Psoas muscle (tissue), 8 donors: ENCODE results near the gene RCOR2. TPM values are rescaled to one million over a fixed set of nuclear protein-coding genes. Genes with fewer than 3 reads are reported as not detected.
"Not testable (repeated sequence)": the region's sequence is repeated elsewhere in the genome, so short reads cannot be mapped to it uniquely, and the experiment has no call there.

Experiments
- ATAC-seq, 4 donors: fragments of 200-7000 bp; cut with Tn5 transposase; one replicate each; pipeline ENCODE4 v1.9.1; 2020; ENCODE audit warnings: moderate library complexity in 3 of 4, mild to moderate bottlenecking in 2 of 4
- DNase-seq, 2 donors: peaks; one replicate each; pipeline ENCODE4 v3.0.0-alpha.2; 2020
- H3K27ac ChIP-seq: fragments of 200-600 bp; one replicate; pipeline ENCODE4 v1.8.0; 2022
- H3K27me3 ChIP-seq, 3 donors: fragments of 200-600 bp in 1 of 3; one replicate each; pipeline versions ENCODE4 v1.6.1 to v1.8.0; 2013 to 2022; ENCODE audit warnings: low read length in 2 of 3, mild to moderate bottlenecking in 2 of 3, moderate library complexity in 1 of 3; ENCODE audit not compliant: insufficient read depth in 3 of 3
- H3K36me3 ChIP-seq, 2 donors: fragments of 200-600 bp in 1 of 2; one replicate each; pipeline versions ENCODE4 v1.6.1 to v1.8.0; 2013 to 2022; ENCODE audit warnings: low read depth in 1 of 2, mild to moderate bottlenecking in 1 of 2, moderate library complexity in 1 of 2; ENCODE audit not compliant: insufficient read depth in 1 of 2
- H3K4me1 ChIP-seq: fragments of 200-600 bp; one replicate; pipeline ENCODE4 v1.8.0; 2022
- H3K4me3 ChIP-seq: fragments of 200-600 bp; one replicate; pipeline ENCODE4 v1.8.0; 2022; ENCODE audit warnings: mild to moderate bottlenecking
- H3K9me3 ChIP-seq: fragments of 200-600 bp; one replicate; pipeline ENCODE4 v1.8.0; 2022
- WGBS, 3 donors: extraction: QIAGEN DNeasy Blood & Tissue Kit; methylation state at CpG; one replicate each; pipeline versions ENCODE4 v1.1.6 to v1.1.7; 2013; 5-methylcytosine and 5-hydroxymethylcytosine counted together
- intact Hi-C, 2 donors: fragments of 100-400 bp; cut with DNase I; formaldehyde crosslinking; loops; one replicate each; pipeline versions ENCODE4 v1.11.0 to v1.14.2; 2022
- polyA plus RNA-seq, 3 donors: library from polyadenylated mRNA; stranded (reverse); fragments of 200-250 nt; gene quantifications; one replicate each; pipeline ENCODE4 v1.2.3, GENCODE V29; 2013
- total RNA-seq, 4 donors: library from RNA; stranded (reverse); fragmentation: NEBNext Ultra II Directional in 2 of 4; extraction: Animal tissue kit (Norgen Biotek cat#: 25700) in 2 of 4; gene quantifications; one replicate each; pipeline versions ENCODE4 v1.2.1 to v1.2.4, GENCODE V29; 2021 to 2023
- TF ChIP-seq, protein P1 (sequence below): fragments of 200-600 bp; IDR thresholded peaks from one replicate; pipeline ENCODE4 v1.8.0; 2022; ENCODE audit warnings: antibody characterized with exemption
- donor health status: healthy with polysubstance abuse.
- donor health status: DM: no; HTN: no; CAD: no; lungs with moderate emphysema.
- donor health status: Bipolar disorder and iron deficiency.
- donor health status: healthy.
- donor health status: DM: yes; HTN: yes; CAD: no.
- donor health status: DM: no; HTN: no; CAD: no.
- donor health status: DM: no; HTN: no; CAD: no.
- donor health status: DM: yes; HTN: yes; CAD: no.

RCOR2 gene
- total and polyA plus RNA-seq, 7 donors = 0.07 to 2.1 (median 0.66) TPM

DNA sequence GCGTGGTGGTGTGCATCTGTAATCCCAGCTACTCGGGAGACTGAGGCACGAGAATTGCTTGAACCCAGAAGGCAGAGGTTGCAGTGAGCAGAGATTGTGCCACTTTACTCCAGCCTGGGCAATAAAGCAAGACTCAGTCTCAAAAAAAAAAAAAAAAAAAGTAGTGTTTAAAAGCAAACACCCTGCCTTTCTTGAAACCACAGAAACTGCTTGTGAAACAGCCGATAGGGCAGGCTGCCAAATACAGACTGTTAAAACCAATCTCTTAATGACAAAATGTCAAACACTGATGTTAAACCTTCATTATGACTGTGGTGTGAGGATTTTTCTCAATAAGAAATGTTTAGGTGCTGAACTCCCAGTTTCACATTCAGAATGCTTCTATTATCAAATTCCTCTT is 50.8 kb downstream of the RCOR2 start:
- no peaks in the 10 kb centered on the region for H3K9me3 ChIP-seq
- H3K4me3 ChIP-seq = no peak overlapping the region
- H3K36me3 ChIP-seq = peaks cover 3 to 18% of the 10 kb centered on the region in 2 donors
- peaks cover 50% of the 10 kb centered on the region for H3K4me1 ChIP-seq
- peak; percentile 35 to 62 for DNase-seq
- no peak overlapping the region for H3K27ac ChIP-seq
- WGBS, 3 donors = 83 to 89% (median 84%) methylated on average over 4 of the region's 4 CpGs
- intact Hi-C loops = no loop called here
- no peak for ATAC-seq
- TF ChIP-seq, protein P1, sequence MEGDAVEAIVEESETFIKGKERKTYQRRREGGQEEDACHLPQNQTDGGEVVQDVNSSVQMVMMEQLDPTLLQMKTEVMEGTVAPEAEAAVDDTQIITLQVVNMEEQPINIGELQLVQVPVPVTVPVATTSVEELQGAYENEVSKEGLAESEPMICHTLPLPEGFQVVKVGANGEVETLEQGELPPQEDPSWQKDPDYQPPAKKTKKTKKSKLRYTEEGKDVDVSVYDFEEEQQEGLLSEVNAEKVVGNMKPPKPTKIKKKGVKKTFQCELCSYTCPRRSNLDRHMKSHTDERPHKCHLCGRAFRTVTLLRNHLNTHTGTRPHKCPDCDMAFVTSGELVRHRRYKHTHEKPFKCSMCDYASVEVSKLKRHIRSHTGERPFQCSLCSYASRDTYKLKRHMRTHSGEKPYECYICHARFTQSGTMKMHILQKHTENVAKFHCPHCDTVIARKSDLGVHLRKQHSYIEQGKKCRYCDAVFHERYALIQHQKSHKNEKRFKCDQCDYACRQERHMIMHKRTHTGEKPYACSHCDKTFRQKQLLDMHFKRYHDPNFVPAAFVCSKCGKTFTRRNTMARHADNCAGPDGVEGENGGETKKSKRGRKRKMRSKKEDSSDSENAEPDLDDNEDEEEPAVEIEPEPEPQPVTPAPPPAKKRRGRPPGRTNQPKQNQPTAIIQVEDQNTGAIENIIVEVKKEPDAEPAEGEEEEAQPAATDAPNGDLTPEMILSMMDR = no peak
- no peaks in the 10 kb centered on the region for H3K27me3 ChIP-seq

DNA sequence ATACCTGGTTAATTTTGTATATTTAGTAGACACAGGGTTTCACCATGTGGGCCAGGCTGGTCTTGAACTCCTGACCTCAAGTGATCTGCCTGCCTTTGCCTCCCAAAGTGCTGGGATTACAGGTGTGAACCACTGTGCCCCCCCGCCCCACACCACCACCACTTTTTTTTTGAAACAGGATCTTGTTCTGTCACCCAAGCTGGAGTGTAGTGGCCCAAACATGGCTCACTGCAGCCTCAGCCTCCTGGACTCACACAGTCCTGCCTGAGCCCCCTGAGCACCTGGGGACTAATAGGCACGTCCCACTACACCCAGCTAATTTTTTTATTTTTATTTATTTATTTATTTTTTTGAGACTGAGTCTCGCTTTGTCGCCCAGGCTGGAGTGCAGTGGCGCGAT is 53.3 kb downstream of the RCOR2 start:
- ATAC-seq, intact Hi-C loops, H3K27me3 ChIP-seq, H3K4me3 ChIP-seq, H3K27ac ChIP-seq, DNase-seq, H3K9me3 ChIP-seq: not testable (repeated sequence)
- H3K4me1 ChIP-seq = peaks cover 33% of the 10 kb centered on the region
- WGBS, 3 donors = 94 to 98% (median 98%) methylated on average over 6 of the region's 6 CpGs
- peaks cover 3 to 21% of the 10 kb centered on the region in 2 donors for H3K36me3 ChIP-seq

GRCh38 chr11:63862923-63863322 is 54.0 kb downstream of the RCOR2 start:
- Histone ChIP-seq H3K27me3 (no peaks in the 10 kb centered on the region), H3K36me3 (peaks cover 3 to 21% of the 10 kb centered on the region in 2 donors), H3K27ac (no peak overlapping the region), H3K9me3 (no peaks in the 10 kb centered on the region), H3K4me3 (no peak overlapping the region), H3K4me1 (peaks cover 33% of the 10 kb centered on the region)
- ATAC-seq (no peak), DNase-seq (no peak)
- intact Hi-C loops = no loop called here
- WGBS, 3 donors = 50 to 60% (median 51%) methylated on average over 4 of the region's 4 CpGs
- TF ChIP-seq, protein P1 = no peak

Other genes with a start within 250 kb of the RCOR2 start
- 10 to 100 TPM in 3 of 4 donors, 1 to 10 TPM in 1; 9.4 to 12.2 (median 10.7) TPM for gene ATL3, start 245.8 kb downstream of the RCOR2 start, total RNA-seq
- gene ATL3, start 245.8 kb downstream of the RCOR2 start, polyA plus RNA-seq = 1 to 10 TPM; 3.2 to 6.4 (median 3.3) TPM
- 100 to 1,000 TPM in 1 of 4 donors, 10 to 100 TPM in 3; 40.5 to 110 (median 70.8) TPM for gene RTN3, start 235.7 kb downstream of the RCOR2 start, total RNA-seq
- 100 to 1,000 TPM in 1 of 3 donors, 10 to 100 TPM in 2; 35.3 to 162 (median 62.0) TPM for gene RTN3, start 235.7 kb downstream of the RCOR2 start, polyA plus RNA-seq
- gene ZFTA, start 148.4 kb downstream of the RCOR2 start, total RNA-seq = 10 to 100 TPM in 1 of 4 donors, 1 to 10 TPM in 3; 4.4 to 10.9 (median 7.8) TPM
- 10 to 100 TPM in 1 of 3 donors, 1 to 10 TPM in 2; 2.1 to 14.7 (median 5.0) TPM for gene ZFTA, start 148.4 kb downstream of the RCOR2 start, polyA plus RNA-seq
- 1 to 10 TPM; 3.8 to 8.8 (median 6.9) TPM for gene SPINDOC, start 103.7 kb downstream of the RCOR2 start, total RNA-seq
- gene SPINDOC, start 103.7 kb downstream of the RCOR2 start, polyA plus RNA-seq = 1 to 10 TPM; 2.7 to 4.7 (median 4.6) TPM
- gene MARK2, start 78.1 kb downstream of the RCOR2 start, total RNA-seq = 10 to 100 TPM; 21.7 to 24.9 (median 22.9) TPM
- 10 to 100 TPM; 11.7 to 24.7 (median 12.7) TPM for gene MARK2, start 78.1 kb downstream of the RCOR2 start, polyA plus RNA-seq
- 10 to 100 TPM in 1 of 4 donors, 1 to 10 TPM in 3; 5.4 to 13.7 (median 7.8) TPM for gene NAA40, start 21.8 kb upstream of the RCOR2 start, total RNA-seq
- 10 to 100 TPM in 1 of 3 donors, 1 to 10 TPM in 2; 4.6 to 10.5 (median 7.6) TPM for gene NAA40, start 21.8 kb upstream of the RCOR2 start, polyA plus RNA-seq
- gene COX8A, start 57.5 kb upstream of the RCOR2 start, total RNA-seq = 100 to 1,000 TPM; 547 to 830 (median 614) TPM
- gene COX8A, start 57.5 kb upstream of the RCOR2 start, polyA plus RNA-seq = 1,000 to 10,000 TPM; 1,239 to 1,847 (median 1,663) TPM
- 10 to 100 TPM; 39.4 to 47.8 (median 40.8) TPM for gene OTUB1, start 69.3 kb upstream of the RCOR2 start, total RNA-seq
- gene OTUB1, start 69.3 kb upstream of the RCOR2 start, polyA plus RNA-seq = 10 to 100 TPM; 49.1 to 75.4 (median 72.7) TPM
- under 1 TPM in 3 of 4 donors, not detected in 1; 0.08 to 0.10 (median 0.08) TPM for gene FLRT1, start 118.8 kb upstream of the RCOR2 start, total RNA-seq
- under 1 TPM in 2 of 3 donors, not detected in 1; 0.03 to 0.05 TPM for gene FLRT1, start 118.8 kb upstream of the RCOR2 start, polyA plus RNA-seq
- 100 to 1,000 TPM; 151 to 206 (median 182) TPM for gene MACROD1, start 248.9 kb upstream of the RCOR2 start, total RNA-seq
- gene MACROD1, start 248.9 kb upstream of the RCOR2 start, polyA plus RNA-seq = 100 to 1,000 TPM; 147 to 281 (median 177) TPM